Spleen (tissue), 11 donors: ENCODE results near the gene AMD1. TPM values are rescaled to one million over a fixed set of nuclear protein-coding genes. Genes with fewer than 3 reads are reported as not detected.

Source experiments
- DNase-seq: peaks from one replicate; pipeline ENCODE4 v3.0.0-alpha.2; 2020
- H3K27ac ChIP-seq, 8 donors: fragments of 200-600 bp; sonication (generic) in 7 of 8; 1 replicate in 4 of 8; 2 replicates in 4 of 8; pipeline versions ENCODE4 v1.5.0 to v1.8.0; 2016 to 2021; ENCODE audit warnings: inconsistent platforms in 4 of 8, mild to moderate bottlenecking in 4 of 8, moderate library complexity in 1 of 8
- H3K27me3 ChIP-seq, 7 donors: fragments of 200-600 bp; sonication (generic) in 6 of 7; replicated peaks in 1 of 7; 1 replicate in 4 of 7; 2 replicates in 3 of 7; pipeline versions ENCODE4 v1.5.0 to v1.8.0; 2016 to 2021; ENCODE audit warnings: inconsistent platforms in 3 of 7, mild to moderate bottlenecking in 1 of 7
- H3K36me3 ChIP-seq, 6 donors: fragments of 200-600 bp; sonication (generic) in 5 of 6; 1 replicate in 4 of 6; 2 replicates in 2 of 6; pipeline versions ENCODE4 v1.5.0 to v1.8.0; 2016 to 2021; ENCODE audit warnings: inconsistent platforms in 2 of 6
- H3K4me1 ChIP-seq, 6 donors: fragments of 200-600 bp; sonication (generic) in 5 of 6; 1 replicate in 3 of 6; 2 replicates in 3 of 6; pipeline versions ENCODE4 v1.5.0 to v1.8.0; 2016 to 2021; ENCODE audit warnings: inconsistent platforms in 3 of 6
- H3K4me3 ChIP-seq, 8 donors: fragments of 200-600 bp; sonication (generic) in 7 of 8; 1 replicate in 4 of 8; 2 replicates in 4 of 8; pipeline versions ENCODE4 v1.5.0 to v1.8.0; 2016 to 2021; ENCODE audit warnings: inconsistent platforms in 4 of 8, mild to moderate bottlenecking in 4 of 8, moderate library complexity in 2 of 8
- H3K9me3 ChIP-seq, 8 donors: fragments of 200-600 bp; sonication (generic) in 7 of 8; 1 replicate in 4 of 8; 2 replicates in 4 of 8; pipeline versions ENCODE4 v1.5.0 to v1.8.0; 2016 to 2021; ENCODE audit warnings: inconsistent platforms in 4 of 8
- CTCF ChIP-seq, 11 experiments: fragments of 200-600 bp in 7 of 11; fragments of 450-650 bp in 4 of 11; sonication (generic) in 4 of 11; IDR thresholded peaks in 8 of 11; conservative IDR thresholded peaks in 3 of 11; 1 replicate in 7 of 11; 2 replicates in 4 of 11; pipeline versions ENCODE4 v1.4.0 to v1.8.0; 2016 to 2021; ENCODE audit warnings: antibody characterized with exemption in 11 of 11, inconsistent platforms in 4 of 11, mild to moderate bottlenecking in 1 of 11
- POLR2A ChIP-seq, 3 donors: fragments of 450-650 bp; IDR thresholded peaks; one replicate each; pipeline ENCODE4 v1.5.1; 2017; ENCODE audit warnings: antibody characterized with exemption in 3 of 3, mild to moderate bottlenecking in 1 of 3
- POLR2AphosphoS5 ChIP-seq, 3 donors: sonication (generic); formaldehyde crosslinking; IDR thresholded peaks; one replicate each; pipeline ENCODE4 v1.5.1; 2017; ENCODE audit warnings: antibody characterized with exemption in 3 of 3
- WGBS, 5 donors: extraction: QIAGEN DNeasy Blood & Tissue Kit in 3 of 5; methylation state at CpG; one replicate each; pipeline versions ENCODE4 v1.1.5 to v1.1.7; 2013 to 2018; 5-methylcytosine and 5-hydroxymethylcytosine counted together
- intact Hi-C: fragments of 100-400 bp; cut with DNase I; formaldehyde crosslinking; loops from one replicate; pipeline ENCODE4 v1.15.0; 2023; ENCODE audit warnings: low total_unique reads
- polyA plus RNA-seq, 3 donors: library from polyadenylated mRNA; stranded (reverse); fragments of 200-250 nt; gene quantifications; one replicate each; pipeline ENCODE4 v1.2.1, GENCODE V29; 2013
- total RNA-seq, 7 donors: library from RNA; depleted of rRNA in 3 of 7; stranded (reverse); fragments of >200 nt in 3 of 7; fragmentation: NEBNext Ultra II Directional in 4 of 7; extraction: Animal tissue kit (Norgen Biotek cat#: 25700) in 4 of 7; gene quantifications; one replicate each; pipeline versions ENCODE4 v1.1.0 to v1.2.1, GENCODE V29; 2016 to 2021
- donor health status: healthy with polysubstance abuse.
- donor health status: DM: no; HTN: no; CAD: no; lungs with moderate emphysema.
- donor health status: DM: no; HTN: no; CAD: no.
- donor health status: Bipolar disorder and iron deficiency.
- donor health status: healthy.
- donor health status: DM: no; HTN: no; CAD: no.
- donor health status: DM: yes; HTN: yes; CAD: no.

Gene AMD1
- total and polyA plus RNA-seq, 10 donors, result 20.7 to 102 (median 53.2) TPM

DNA sequence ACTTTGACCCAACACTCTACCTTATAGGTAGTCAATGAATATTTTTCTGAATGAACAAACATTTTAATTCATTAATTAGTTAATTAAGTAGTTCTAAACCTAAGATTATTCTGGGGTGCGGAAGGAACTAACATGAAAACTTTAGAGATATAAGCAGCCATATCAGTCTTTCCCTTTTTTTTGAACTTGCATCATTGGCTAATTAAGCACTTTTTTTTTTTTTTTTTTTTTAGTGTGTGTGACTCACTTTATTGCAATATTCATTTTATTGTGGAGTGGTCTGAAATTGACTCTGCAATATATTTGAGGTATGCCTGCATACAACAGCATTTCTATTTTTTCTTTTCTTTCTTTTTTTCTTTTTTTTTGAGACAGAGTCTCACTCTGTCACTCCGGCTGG is 21.8 kb upstream of the AMD1 start:
- H3K4me3 ChIP-seq, result no peak overlapping the region
- WGBS, 5 donors, result 93 to 99% (median 98%) methylated on average over 2 of the region's 2 CpGs
- H3K27ac ChIP-seq, result peak overlapping the region in 1 of 8 donors; percentile 73
- H3K4me1 ChIP-seq, result peaks cover 0 to 6% (median 0%) of the 10 kb centered on the region in 6 donors
- H3K27me3 ChIP-seq, result no peaks in the 10 kb centered on the region
- no peak for TF ChIP-seq CTCF (IDR thresholded peaks at IDR 0.05 in 8 of 11, conservative IDR thresholded peaks at IDR 0.05 in 3 of 11)
- TF ChIP-seq POLR2A (IDR thresholded peaks at IDR 0.05), result no peak
- no peak for TF ChIP-seq POLR2AphosphoS5 (IDR thresholded peaks at IDR 0.05)
- H3K9me3 ChIP-seq, result no peaks in the 10 kb centered on the region
- intact Hi-C loops, result no loop called here
- no peak for DNase-seq
- no peaks in the 10 kb centered on the region for H3K36me3 ChIP-seq

- Histone ChIP-seq H3K27me3 (no peaks in the 10 kb centered on the region), H3K27ac (peak overlapping the region in 3 of 8 donors; percentile 29 to 73 (median 46)), H3K9me3 (no peaks in the 10 kb centered on the region), H3K4me3 (no peak overlapping the region), H3K36me3 (no peaks in the 10 kb centered on the region), H3K4me1 (peaks cover 0 to 12% (median 1%) of the 10 kb centered on the region in 6 donors)
- WGBS, 5 donors, result 81 to 89% (median 86%) methylated on average over 5 of the region's 5 CpGs
- DNase-seq, result no peak
- no peak for TF ChIP-seq CTCF (IDR thresholded peaks at IDR 0.05 in 8 of 11, conservative IDR thresholded peaks at IDR 0.05 in 3 of 11)
- no peak for TF ChIP-seq POLR2A (IDR thresholded peaks at IDR 0.05)
- TF ChIP-seq POLR2AphosphoS5 (IDR thresholded peaks at IDR 0.05), result no peak
- intact Hi-C loops, result no loop called here
These were observed 20.7 kb upstream of the AMD1 start for GRCh38 chr6:110853754-110854477.

- intact Hi-C loops, result no loop called here
- H3K27me3 ChIP-seq, result no peaks in the 10 kb centered on the region
- no peak for DNase-seq
These were observed 18.3 kb upstream of the AMD1 start for GRCh38 chr6:110856296-110856695.

More at GRCh38 chr6:110856296-110856695, 18.3 kb upstream of the AMD1 start:
- Histone ChIP-seq H3K4me3 (no peak overlapping the region), H3K27ac (no peak overlapping the region), H3K9me3 (no peaks in the 10 kb centered on the region), H3K4me1 (peaks cover 0 to 27% (median 4%) of the 10 kb centered on the region in 6 donors), H3K36me3 (no peaks in the 10 kb centered on the region)
- TF ChIP-seq POLR2A (IDR thresholded peaks at IDR 0.05) (no peak), POLR2AphosphoS5 (IDR thresholded peaks at IDR 0.05) (no peak), CTCF (IDR thresholded peaks at IDR 0.05 in 8 of 11, conservative IDR thresholded peaks at IDR 0.05 in 3 of 11) (no peak)
- 84 to 97% (median 94%) methylated on average over 3 of the region's 3 CpGs for WGBS, 5 donors
